GM19238 (cell line): ENCODE results near the gene TRIL.

Experiments
- DNase-seq: peaks from one replicate; pipeline ENCODE4 v3.0.0; 2011; ENCODE audit warnings: low spot score; ENCODE audit not compliant: insufficient read length

The TRIL gene

GRCh38 chr7:28958235-28958979, at the start of gene TRIL:
Gene TRIL, minus strand, starts transcription at chr7:28958330. Its CDS starts 284 bp downstream, at chr7:28958046.
- no peak for DNase-seq

GRCh38 chr7:29007127-29007526, 49.0 kb upstream of the TRIL start:
- no peak for DNase-seq

GRCh38 chr7:29005829-29006228, 47.7 kb upstream of the TRIL start:
- no peak for DNase-seq

GRCh38 chr7:29005406-29005805, 47.3 kb upstream of the TRIL start:
- DNase-seq = no peak

- no peak for DNase-seq
Measured at GRCh38 chr7:29003703-29004102, 45.6 kb upstream of the TRIL start.

GRCh38 chr7:29000717-29001076, 42.6 kb upstream of the TRIL start:
- no peak for DNase-seq

- no peak for DNase-seq
Measured at GRCh38 chr7:28999895-29000716, 42.0 kb upstream of the TRIL start.

- DNase-seq = no peak
Measured at GRCh38 chr7:28999427-28999826, 41.3 kb upstream of the TRIL start.

GRCh38 chr7:28998105-28998504, 40.0 kb upstream of the TRIL start:
- no peak for DNase-seq

- DNase-seq = no peak
Measured at GRCh38 chr7:28996836-28997235, 38.7 kb upstream of the TRIL start.

- DNase-seq = no peak
Measured at GRCh38 chr7:28993371-28993770, 35.2 kb upstream of the TRIL start.

GRCh38 chr7:28992798-28993197, 34.7 kb upstream of the TRIL start:
- no peak for DNase-seq

- no peak for DNase-seq
Measured at GRCh38 chr7:28990200-28990960, 32.2 kb upstream of the TRIL start.

- DNase-seq = no peak
Measured at GRCh38 chr7:28989211-28989980, 31.3 kb upstream of the TRIL start.

GRCh38 chr7:28988810-28989209, 30.7 kb upstream of the TRIL start:
- no peak for DNase-seq

- DNase-seq = no peak
Measured at GRCh38 chr7:28988091-28988490, 30.0 kb upstream of the TRIL start.

- no peak for DNase-seq
Measured at GRCh38 chr7:28986765-28987110, 28.6 kb upstream of the TRIL start.

- no peak for DNase-seq
Measured at GRCh38 chr7:28986028-28986764, 28.1 kb upstream of the TRIL start.

- DNase-seq = no peak
Measured at GRCh38 chr7:28984631-28985030, 26.5 kb upstream of the TRIL start.

GRCh38 chr7:28984217-28984616, 26.1 kb upstream of the TRIL start:
- no peak for DNase-seq
